Pulmonary artery endothelial cell (primary cell): ENCODE data around the gene PSEN1. TPM values are rescaled to one million over a fixed set of nuclear protein-coding genes. Genes with fewer than 3 reads are reported as not detected.

Experiments
- DNase-seq: peaks from one replicate; pipeline ENCODE4 v3.0.0-alpha.2; 2011; ENCODE audit warnings: low read depth, low spot score
- total RNA-seq: library from RNA; depleted of rRNA; stranded (reverse); fragments of >200 nt; gene quantifications from 2 replicates; pipeline ENCODE4 v1.2.3, GENCODE V29; 2014

PSEN1 gene
- 41.3 and 48.6 TPM in 2 replicates for total RNA-seq

GRCh38 chr14:73136387-73137225, at the start of gene PSEN1:
TSS of gene PSEN1 (plus strand) at chr14:73136507. CDS start at chr14:73148020, 11,513 bp downstream.
- DNase-seq, result peak; percentile 71

GRCh38 chr14:73091044-73091443, 45.3 kb upstream of the PSEN1 start:
- DNase-seq, result no peak

- no peak for DNase-seq
These were observed 38.9 kb upstream of the PSEN1 start for GRCh38 chr14:73097421-73097820.

- DNase-seq, result no peak
These were observed 36.0 kb upstream of the PSEN1 start for GRCh38 chr14:73100334-73100733.

- DNase-seq, result no peak
These were observed 33.4 kb upstream of the PSEN1 start for GRCh38 chr14:73102806-73103497.

- DNase-seq, result no peak
These were observed 31.3 kb upstream of the PSEN1 start for GRCh38 chr14:73105050-73105449.

- no peak for DNase-seq
These were observed 30.6 kb upstream of the PSEN1 start for GRCh38 chr14:73105727-73106126.

- DNase-seq, result no peak
These were observed 20.1 kb upstream of the PSEN1 start for GRCh38 chr14:73116079-73116665.

GRCh38 chr14:73124180-73124894, 12.0 kb upstream of the PSEN1 start:
- DNase-seq, result no peak

GRCh38 chr14:73125169-73125588, 11.1 kb upstream of the PSEN1 start:
- DNase-seq, result no peak

- no peak for DNase-seq
These were observed 10.6 kb upstream of the PSEN1 start for GRCh38 chr14:73125746-73126145.

- DNase-seq, result no peak
These were observed 2.5 kb upstream of the PSEN1 start for GRCh38 chr14:73133795-73134194.

- no peak for DNase-seq
These were observed 271 bp upstream of the PSEN1 start for GRCh38 chr14:73136085-73136386.

GRCh38 chr14:73140811-73141323, 4.6 kb downstream of the PSEN1 start:
- DNase-seq, result no peak

- DNase-seq, result no peak
These were observed 5.9 kb downstream of the PSEN1 start for GRCh38 chr14:73142216-73142615.

GRCh38 chr14:73143003-73143402, 6.7 kb downstream of the PSEN1 start:
- no peak for DNase-seq

GRCh38 chr14:73143617-73144016, 7.3 kb downstream of the PSEN1 start:
- no peak for DNase-seq

GRCh38 chr14:73145371-73145770, 9.1 kb downstream of the PSEN1 start:
- DNase-seq, result no peak

- DNase-seq, result no peak
These were observed 9.8 kb downstream of the PSEN1 start for GRCh38 chr14:73146111-73146510.

- no peak for DNase-seq
These were observed 13.4 kb downstream of the PSEN1 start for GRCh38 chr14:73149753-73150152.

GRCh38 chr14:73153272-73153671, 17.0 kb downstream of the PSEN1 start:
- DNase-seq, result no peak

- DNase-seq, result no peak
These were observed 25.9 kb downstream of the PSEN1 start for GRCh38 chr14:73162251-73162650.
